ENCODE data around the gene PZP. TPM values are rescaled to one million over a fixed set of nuclear protein-coding genes. Genes with fewer than 3 reads are reported as not detected.

Gene PZP
- total RNA-seq, 1 experiment from 2014 or later, result not detected

GRCh38 chr12:9244894-9245293 is 36.7 kb upstream of the PZP start:
- Histone ChIP-seq H3K4me3 (no peak overlapping the region), H3K79me2 (ENCODE audit: low read depth) (no peaks in the 10 kb centered on the region), H3K4me2 (no peak overlapping the region), H3F3A (ENCODE audit: insufficient read depth, low read depth) (no peaks in the 10 kb centered on the region), H3K9me2 (ENCODE audit: insufficient read depth) (no peaks in the 10 kb centered on the region), H3K36me3 (ENCODE audit: low read depth) (no peaks in the 10 kb centered on the region), H3K27me3 (ENCODE audit: insufficient read depth, low read depth) (no peaks in the 10 kb centered on the region; the same call in none of the 2 replicates), H4K20me1 (ENCODE audit: insufficient read depth) (no peaks in the 10 kb centered on the region), H3K27ac (no peak overlapping the region), H3K9me3 (ENCODE audit: insufficient read depth, low read depth) (no peaks in the 10 kb centered on the region), H2AFZ (no peak overlapping the region), H3K4me1 (replicated peaks; ENCODE audit: insufficient read depth) (no peaks in the 10 kb centered on the region)
- BruUV-seq (replicated peaks), result no TSS peak
- no peak for TF ChIP-seq CTCF (conservative IDR thresholded peaks at IDR 0.05)
- DNase-seq, result no peak
- ChIA-PET POLR2A (ENCODE audit: unreplicated experiment) (no interaction called here), CTCF (no interaction called here)
- intact Hi-C loops (cut with micrococcal nuclease; ENCODE audit: unreplicated experiment), result no loop called here

GRCh38 chr12:9243999-9244649 is 35.9 kb upstream of the PZP start:
- BruUV-seq (replicated peaks), result no TSS peak
- Histone ChIP-seq H3F3A (ENCODE audit: insufficient read depth, low read depth) (no peaks in the 10 kb centered on the region), H2AFZ (no peak overlapping the region), H3K9me3 (ENCODE audit: insufficient read depth, low read depth) (no peaks in the 10 kb centered on the region), H3K36me3 (ENCODE audit: low read depth) (no peaks in the 10 kb centered on the region), H4K20me1 (ENCODE audit: insufficient read depth) (no peaks in the 10 kb centered on the region), H3K4me1 (replicated peaks; ENCODE audit: insufficient read depth) (no peaks in the 10 kb centered on the region), H3K9me2 (ENCODE audit: insufficient read depth) (no peaks in the 10 kb centered on the region), H3K27ac (no peak overlapping the region), H3K27me3 (ENCODE audit: insufficient read depth, low read depth) (no peaks in the 10 kb centered on the region; the same call in none of the 2 replicates), H3K4me3 (no peak overlapping the region), H3K4me2 (no peak overlapping the region), H3K79me2 (ENCODE audit: low read depth) (no peaks in the 10 kb centered on the region)
- no peak for DNase-seq
- intact Hi-C loops (cut with micrococcal nuclease; ENCODE audit: unreplicated experiment), result no loop called here
- ChIA-PET POLR2A (ENCODE audit: unreplicated experiment) (no interaction called here), CTCF (no interaction called here)
- no peak for TF ChIP-seq CTCF (conservative IDR thresholded peaks at IDR 0.05)
- TF ChIP-seq EZH2 (IDR thresholded peaks at IDR 0.05; ENCODE audit: low read depth), result no peak

GRCh38 chr12:9241301-9241700 is 33.1 kb upstream of the PZP start:
- Histone ChIP-seq H3K27me3 (ENCODE audit: insufficient read depth, low read depth) (peaks cover 6% of the 10 kb centered on the region), H3K9me3 (ENCODE audit: insufficient read depth, low read depth) (no peaks in the 10 kb centered on the region), H2AFZ (no peak overlapping the region), H3K79me2 (ENCODE audit: low read depth) (no peaks in the 10 kb centered on the region), H3K36me3 (ENCODE audit: low read depth) (no peaks in the 10 kb centered on the region), H3F3A (ENCODE audit: insufficient read depth, low read depth) (no peaks in the 10 kb centered on the region), H3K4me3 (no peak overlapping the region), H3K9me2 (ENCODE audit: insufficient read depth) (no peaks in the 10 kb centered on the region), H4K20me1 (ENCODE audit: insufficient read depth) (no peaks in the 10 kb centered on the region), H3K4me1 (replicated peaks; ENCODE audit: insufficient read depth) (no peaks in the 10 kb centered on the region), H3K27ac (no peak overlapping the region), H3K4me2 (no peak overlapping the region)
- TF ChIP-seq CTCF (conservative IDR thresholded peaks at IDR 0.05), result no peak
- TF ChIP-seq EZH2 (IDR thresholded peaks at IDR 0.05; ENCODE audit: low read depth), result no peak
- POLR2A ChIA-PET (ENCODE audit: unreplicated experiment), result no interaction called here
- CTCF ChIA-PET, result no interaction called here
- BruUV-seq (replicated peaks), result no TSS peak
- intact Hi-C loops (cut with micrococcal nuclease; ENCODE audit: unreplicated experiment), result no loop called here
- no peak for DNase-seq

Data from PC-9 (cell line).